ENCODE results near the gene PDCD6IP. TPM values are rescaled to one million over a fixed set of nuclear protein-coding genes. Genes with fewer than 3 reads are reported as not detected.
"Not testable (repeated sequence)": the region's sequence is repeated elsewhere in the genome, so short reads cannot be mapped to it uniquely, and the experiment has no call there.

PDCD6IP gene
- 58.3 TPM for polyA plus RNA-seq (2012; ENCODE audit: low read depth, missing spikeins)

- DNase-seq (ENCODE audit: insufficient read length, low spot score) (peak; percentile 77), FAIRE-seq (peak; percentile 95)
- TF ChIP-seq TAF1 (IDR thresholded peaks at IDR 0.05; ENCODE audit: low read depth, low read length), result peak; percentile 93
- no peak for TF ChIP-seq POU2F2 (IDR thresholded peaks at IDR 0.05; ENCODE audit: low read depth, low read length)
- no peak for TF ChIP-seq SPI1 (IDR thresholded peaks at IDR 0.05; ENCODE audit: low read depth, low read length)
- peak; percentile 98 for TF ChIP-seq POLR2A (IDR thresholded peaks at IDR 0.05; ENCODE audit: low read depth, low read length)
- peak; percentile 98 for TF ChIP-seq POLR2AphosphoS5 (IDR thresholded peaks at IDR 0.05; ENCODE audit: low read depth, low read length)
- TF ChIP-seq PAX5 (IDR thresholded peaks at IDR 0.05; ENCODE audit: insufficient read depth, low read length, severe bottlenecking), result peak; percentile 26
Measured at GRCh38 chr3:33798418-33799201, at the start of gene PDCD6IP. Gene PDCD6IP (plus strand): TSS chr3:33798630. CDS start chr3:33798729, 99 bp downstream.

- no peak for DNase-seq (ENCODE audit: insufficient read length, low spot score)
Measured at GRCh38 chr3:33749546-33750210, 48.8 kb upstream of the PDCD6IP start.

GRCh38 chr3:33750211-33750548, 48.2 kb upstream of the PDCD6IP start:
- no peak for TF ChIP-seq TAF1 (IDR thresholded peaks at IDR 0.05; ENCODE audit: low read depth, low read length)
- FAIRE-seq (no peak), DNase-seq (ENCODE audit: insufficient read length, low spot score) (no peak)

More at GRCh38 chr3:33749546-33750210, 48.8 kb upstream of the PDCD6IP start:
- no peak for TF ChIP-seq TAF1 (IDR thresholded peaks at IDR 0.05; ENCODE audit: low read depth, low read length)
- peak; percentile 33; the same call in 1 of the 2 replicates for TF ChIP-seq SPI1 (IDR thresholded peaks at IDR 0.05; ENCODE audit: low read depth, low read length)
- TF ChIP-seq POLR2AphosphoS5 (IDR thresholded peaks at IDR 0.05; ENCODE audit: low read depth, low read length), result no peak
- no peak for FAIRE-seq

- FAIRE-seq, result no peak
Measured at GRCh38 chr3:33751336-33751735, 47.1 kb upstream of the PDCD6IP start.

GRCh38 chr3:33754391-33754790, 44.0 kb upstream of the PDCD6IP start:
- not testable (repeated sequence) for FAIRE-seq; DNase-seq (ENCODE audit: insufficient read length, low spot score)

More at GRCh38 chr3:33751336-33751735, 47.1 kb upstream of the PDCD6IP start:
- TF ChIP-seq TAF1 (IDR thresholded peaks at IDR 0.05; ENCODE audit: low read depth, low read length) (no peak), POLR2AphosphoS5 (IDR thresholded peaks at IDR 0.05; ENCODE audit: low read depth, low read length) (no peak), POU2F2 (IDR thresholded peaks at IDR 0.05; ENCODE audit: low read depth, low read length) (no peak), SPI1 (IDR thresholded peaks at IDR 0.05; ENCODE audit: low read depth, low read length) (no peak)
- no peak for DNase-seq (ENCODE audit: insufficient read length, low spot score)

- FAIRE-seq (no peak), DNase-seq (ENCODE audit: insufficient read length, low spot score) (no peak)
- TF ChIP-seq SPI1 (IDR thresholded peaks at IDR 0.05; ENCODE audit: low read depth, low read length) (no peak), POU2F2 (IDR thresholded peaks at IDR 0.05; ENCODE audit: low read depth, low read length) (no peak), PAX5 (IDR thresholded peaks at IDR 0.05; ENCODE audit: insufficient read depth, low read length, severe bottlenecking) (no peak), TAF1 (IDR thresholded peaks at IDR 0.05; ENCODE audit: low read depth, low read length) (no peak), POLR2AphosphoS5 (IDR thresholded peaks at IDR 0.05; ENCODE audit: low read depth, low read length) (no peak), POLR2A (IDR thresholded peaks at IDR 0.05; ENCODE audit: low read depth, low read length) (no peak)
Measured at GRCh38 chr3:33758281-33758680, 40.1 kb upstream of the PDCD6IP start.

GRCh38 chr3:33758864-33759263, 39.6 kb upstream of the PDCD6IP start:
- TF ChIP-seq PAX5 (IDR thresholded peaks at IDR 0.05; ENCODE audit: insufficient read depth, low read length, severe bottlenecking) (no peak), TAF1 (IDR thresholded peaks at IDR 0.05; ENCODE audit: low read depth, low read length) (no peak), POLR2AphosphoS5 (IDR thresholded peaks at IDR 0.05; ENCODE audit: low read depth, low read length) (no peak), POU2F2 (IDR thresholded peaks at IDR 0.05; ENCODE audit: low read depth, low read length) (no peak)
- FAIRE-seq (no peak), DNase-seq (ENCODE audit: insufficient read length, low spot score) (no peak)

- DNase-seq (ENCODE audit: insufficient read length, low spot score) (no peak), FAIRE-seq (no peak)
- TF ChIP-seq PAX5 (IDR thresholded peaks at IDR 0.05; ENCODE audit: insufficient read depth, low read length, severe bottlenecking) (no peak), POLR2A (IDR thresholded peaks at IDR 0.05; ENCODE audit: low read depth, low read length) (no peak), POU2F2 (IDR thresholded peaks at IDR 0.05; ENCODE audit: low read depth, low read length) (no peak), SPI1 (IDR thresholded peaks at IDR 0.05; ENCODE audit: low read depth, low read length) (no peak), POLR2AphosphoS5 (IDR thresholded peaks at IDR 0.05; ENCODE audit: low read depth, low read length) (no peak), TAF1 (IDR thresholded peaks at IDR 0.05; ENCODE audit: low read depth, low read length) (no peak)
Measured at GRCh38 chr3:33768578-33769330, 29.7 kb upstream of the PDCD6IP start.

- TF ChIP-seq POU2F2 (IDR thresholded peaks at IDR 0.05; ENCODE audit: low read depth, low read length) (no peak), PAX5 (IDR thresholded peaks at IDR 0.05; ENCODE audit: insufficient read depth, low read length, severe bottlenecking) (no peak), SPI1 (IDR thresholded peaks at IDR 0.05; ENCODE audit: low read depth, low read length) (no peak)
- no peak for FAIRE-seq
- DNase-seq (ENCODE audit: insufficient read length, low spot score), result no peak
Measured at GRCh38 chr3:33773637-33774036, 24.8 kb upstream of the PDCD6IP start.

GRCh38 chr3:33775363-33775762, 23.1 kb upstream of the PDCD6IP start:
- FAIRE-seq (no peak), DNase-seq (ENCODE audit: insufficient read length, low spot score) (no peak)
- TF ChIP-seq TAF1 (IDR thresholded peaks at IDR 0.05; ENCODE audit: low read depth, low read length) (no peak), POU2F2 (IDR thresholded peaks at IDR 0.05; ENCODE audit: low read depth, low read length) (no peak), PAX5 (IDR thresholded peaks at IDR 0.05; ENCODE audit: insufficient read depth, low read length, severe bottlenecking) (no peak), SPI1 (IDR thresholded peaks at IDR 0.05; ENCODE audit: low read depth, low read length) (no peak), POLR2A (IDR thresholded peaks at IDR 0.05; ENCODE audit: low read depth, low read length) (no peak), POLR2AphosphoS5 (IDR thresholded peaks at IDR 0.05; ENCODE audit: low read depth, low read length) (no peak)
